Measurements from ENCODE around the gene AFG1L.

- no peak for TF ChIP-seq CTCF (IDR thresholded peaks at IDR 0.05)
- TF ChIP-seq NFYB (CRISPR knock-in tag; conservative IDR thresholded peaks at IDR 0.05; ENCODE audit: low read depth), result no peak
- TF ChIP-seq USF2 (CRISPR knock-in tag; IDR thresholded peaks at IDR 0.05), result no peak
- TF ChIP-seq JUN (CRISPR knock-in tag; IDR thresholded peaks at IDR 0.05), result no peak
- TF ChIP-seq GRHL2 (CRISPR knock-in tag; IDR thresholded peaks at IDR 0.05; ENCODE audit: insufficient replicate concordance, severe bottlenecking), result no peak
- TF ChIP-seq FOXK1 (CRISPR knock-in tag; IDR thresholded peaks at IDR 0.05), result no peak
- no peak for TF ChIP-seq NR2C2 (CRISPR knock-in tag; IDR thresholded peaks at IDR 0.05)
- TF ChIP-seq ZNF425 (CRISPR knock-in tag; conservative IDR thresholded peaks at IDR 0.05), result no peak
- no peak for TF ChIP-seq ETV6 (CRISPR knock-in tag; IDR thresholded peaks at IDR 0.05)
These were observed 224.1 kb downstream of the AFG1L start for GRCh38 chr6:108518714-108519576.
